HG03139 (cell line): ENCODE results near the gene CARD11.
"Not testable (repeated sequence)": the region's sequence is repeated elsewhere in the genome, so short reads cannot be mapped to it uniquely, and the experiment has no call there.

Experiments
- ATAC-seq: cut with Tn5 transposase; IDR thresholded peaks from one replicate; pipeline ENCODE4 v1.9.1; 2021; ENCODE audit not compliant: unreplicated experiment

Gene CARD11

GRCh38 chr7:2966466-2967078, 77.1 kb downstream of the CARD11 start:
- ATAC-seq, result no peak

- ATAC-seq, result no peak
These were observed 77.9 kb downstream of the CARD11 start for GRCh38 chr7:2965745-2966270.

DNA sequence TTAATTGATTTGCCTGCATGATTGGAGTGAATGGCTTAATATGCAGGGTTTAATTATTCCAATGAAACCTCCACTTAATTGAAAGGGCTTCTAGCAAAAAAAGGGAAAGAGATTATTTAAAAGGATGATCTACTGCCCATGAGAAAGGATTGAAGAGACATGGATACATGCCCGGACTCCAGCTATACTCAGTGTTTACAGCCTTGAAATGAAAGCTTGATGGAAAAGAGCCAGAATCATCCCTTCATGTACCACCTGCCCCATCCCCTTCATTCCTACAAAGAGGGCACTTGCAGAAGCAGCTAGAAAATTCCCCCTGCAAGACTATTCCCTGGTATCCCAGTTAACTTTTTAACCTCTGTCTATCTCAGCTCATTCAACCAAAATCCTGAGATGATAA, 78.4 kb downstream of the CARD11 start:
- no peak for ATAC-seq

- ATAC-seq, result no peak
These were observed 79.5 kb downstream of the CARD11 start for GRCh38 chr7:2964208-2964607.

GRCh38 chr7:2962865-2963264, 80.8 kb downstream of the CARD11 start:
- no peak for ATAC-seq

GRCh38 chr7:2959828-2960599, 83.7 kb downstream of the CARD11 start:
- no peak for ATAC-seq

GRCh38 chr7:2959103-2959680, 84.5 kb downstream of the CARD11 start:
- ATAC-seq, result no peak

DNA sequence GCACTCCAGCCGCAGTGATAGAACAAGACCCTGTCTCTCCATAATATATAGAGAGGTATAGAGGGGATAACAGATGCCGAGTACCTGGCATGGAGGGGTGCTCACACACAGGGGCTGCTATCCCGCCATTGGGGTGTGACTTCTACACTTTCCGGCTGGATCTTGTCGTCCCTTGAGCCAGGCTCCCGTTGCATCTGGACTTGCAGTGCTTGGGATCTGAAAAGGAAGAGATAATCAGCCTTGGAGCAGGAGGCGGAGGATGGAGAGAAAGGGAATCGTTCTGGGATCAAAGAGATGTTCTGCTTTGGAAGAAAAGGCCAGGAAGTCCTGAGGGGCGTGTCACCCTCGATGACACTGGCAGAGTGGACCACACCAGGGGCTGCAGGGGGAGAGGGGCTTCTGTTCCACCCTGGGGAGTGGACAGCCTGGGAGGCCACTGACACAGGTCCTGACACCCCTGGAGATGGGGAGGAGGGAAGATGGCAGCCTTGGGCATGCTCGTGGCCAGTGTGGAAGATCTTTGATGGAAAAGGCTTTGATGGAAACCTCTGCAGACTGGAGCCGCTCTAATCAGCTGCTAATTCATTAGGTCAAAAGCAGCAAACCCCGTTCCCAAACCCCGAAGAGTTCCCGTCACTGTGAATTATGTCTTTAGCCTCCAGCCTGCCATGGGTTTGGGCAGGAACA, 85.1 kb downstream of the CARD11 start:
- ATAC-seq, result no peak

GRCh38 chr7:2957369-2957727, 86.3 kb downstream of the CARD11 start:
- not testable (repeated sequence) for ATAC-seq

DNA sequence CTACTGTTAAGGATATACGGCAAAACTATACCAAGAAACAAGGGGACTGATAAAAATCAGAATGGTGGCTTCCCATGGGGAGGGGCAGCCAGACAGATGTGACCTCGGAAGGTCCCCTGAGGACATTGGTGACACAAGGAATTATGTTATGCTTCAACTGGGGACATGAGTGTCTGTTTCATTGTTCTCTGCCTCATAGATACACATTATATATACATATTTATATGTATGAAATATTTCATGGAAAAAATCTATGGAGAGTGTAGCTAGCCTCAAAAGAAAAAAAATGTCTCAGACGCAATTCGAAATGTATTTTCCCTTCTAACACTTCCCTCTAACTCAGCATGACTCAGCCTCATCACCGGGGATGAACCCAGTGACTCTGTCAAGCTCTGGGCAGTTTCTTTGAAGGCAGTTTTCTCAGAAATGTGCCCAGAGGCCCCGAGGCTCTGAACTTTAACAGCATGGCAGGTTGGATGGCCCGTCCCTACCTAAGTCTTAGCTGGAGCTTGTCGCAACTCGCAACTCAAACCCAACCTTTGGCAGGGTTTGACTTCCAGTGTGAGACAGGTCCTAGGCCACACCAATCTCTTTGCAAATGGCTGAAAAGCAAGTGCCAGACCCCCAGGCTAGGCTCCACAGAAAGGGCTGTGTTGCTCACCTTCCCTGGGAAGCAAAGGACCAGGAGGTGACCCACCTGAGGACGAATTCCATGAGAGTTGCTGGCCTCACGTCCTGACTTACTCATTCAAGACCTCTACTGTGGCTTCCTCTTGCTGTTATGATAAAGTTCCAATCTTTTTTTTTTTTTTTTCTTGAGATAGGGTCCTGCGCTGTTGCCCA, 86.9 kb downstream of the CARD11 start:
- no peak for ATAC-seq

DNA sequence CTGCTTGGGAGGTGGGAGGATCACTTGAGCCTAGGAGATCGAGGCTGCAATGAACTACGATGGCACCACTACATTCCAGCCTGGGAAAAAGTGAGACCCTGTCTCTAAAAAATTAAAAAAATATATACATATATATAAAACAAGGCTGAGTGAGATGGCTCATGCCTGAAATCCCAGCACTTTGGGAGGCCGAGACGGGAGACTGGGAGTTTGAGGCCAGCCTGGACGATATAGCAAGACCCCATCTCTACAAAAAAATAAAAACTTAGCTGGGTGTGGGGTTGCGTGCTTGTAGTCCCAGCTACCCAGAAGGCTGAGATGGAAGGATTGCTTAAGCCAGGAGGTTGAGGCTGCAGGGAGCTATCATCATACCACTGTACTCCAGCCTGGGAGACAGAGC, 87.6 kb downstream of the CARD11 start:
- ATAC-seq, result no peak

- no peak for ATAC-seq
These were observed 88.4 kb downstream of the CARD11 start for GRCh38 chr7:2955269-2955668.

DNA sequence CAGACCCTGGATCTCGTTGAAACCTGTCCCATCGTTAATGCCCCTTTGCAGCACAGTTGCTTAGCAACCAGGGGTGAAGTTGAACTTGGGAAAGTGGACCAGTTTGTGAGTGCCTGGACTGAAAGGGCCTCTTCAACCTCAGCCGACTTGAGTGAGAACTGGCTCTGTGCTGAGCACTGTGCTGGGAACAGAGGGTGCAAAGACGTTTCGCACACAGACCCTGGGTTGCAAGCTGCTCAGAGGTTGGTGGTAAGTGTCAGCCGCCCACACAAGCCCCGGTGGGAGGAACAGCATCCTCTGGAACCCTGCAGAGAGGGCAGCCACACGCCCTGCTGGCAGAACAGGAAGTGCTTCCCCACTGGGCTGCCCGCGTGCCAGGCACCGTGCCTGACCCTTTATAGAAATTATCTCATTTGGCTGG, 89.2 kb downstream of the CARD11 start:
- no peak for ATAC-seq

GRCh38 chr7:2953588-2954407, 89.9 kb downstream of the CARD11 start:
- ATAC-seq, result no peak

- ATAC-seq, result no peak
These were observed 90.6 kb downstream of the CARD11 start for GRCh38 chr7:2953099-2953498.

- ATAC-seq, result no peak
These were observed 91.4 kb downstream of the CARD11 start for GRCh38 chr7:2952316-2952715.

DNA sequence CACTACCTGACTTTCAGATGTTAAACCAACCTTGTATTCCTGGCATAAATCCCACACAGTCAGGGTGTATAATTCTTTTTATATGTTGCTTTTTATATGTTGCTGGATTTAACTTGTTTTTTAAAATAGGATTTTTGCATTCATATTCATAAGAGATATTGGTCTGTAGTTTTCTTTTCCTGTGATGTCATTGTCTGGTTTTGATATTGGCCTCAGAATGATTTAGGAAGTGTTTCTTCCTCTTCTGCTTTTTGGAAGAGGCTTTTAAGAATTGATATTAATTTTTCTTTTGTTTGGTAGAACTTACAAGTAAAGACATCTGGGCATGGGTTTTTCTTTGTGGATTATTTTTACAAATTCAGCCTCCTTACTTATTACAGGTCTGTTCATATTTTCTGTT, 93.1 kb downstream of the CARD11 start:
- no peak for ATAC-seq

- no peak for ATAC-seq
These were observed 94.9 kb downstream of the CARD11 start for GRCh38 chr7:2948749-2949148.

GRCh38 chr7:2947058-2947780, 96.4 kb downstream of the CARD11 start:
- ATAC-seq, result no peak
